Stimulated activated CD4-positive, alpha-beta T cell treated with anti-CD3 and anti-CD28 coated beads, Interleukin-2, amount 100 ng/mL, for 4 hours (primary cell): Measurements from ENCODE around the gene KBTBD2.
"Not testable (repeated sequence)": the region's sequence is repeated elsewhere in the genome, so short reads cannot be mapped to it uniquely, and the experiment has no call there.

ENCODE experiments used
- DNase-seq: peaks from one replicate; pipeline ENCODE4 v3.0.0-alpha.2; 2020; ENCODE audit warnings: low read depth

Gene KBTBD2

GRCh38 chr7:32855837-32856775 is 35.5 kb downstream of the KBTBD2 start:
- DNase-seq, result not testable (repeated sequence)

DNA sequence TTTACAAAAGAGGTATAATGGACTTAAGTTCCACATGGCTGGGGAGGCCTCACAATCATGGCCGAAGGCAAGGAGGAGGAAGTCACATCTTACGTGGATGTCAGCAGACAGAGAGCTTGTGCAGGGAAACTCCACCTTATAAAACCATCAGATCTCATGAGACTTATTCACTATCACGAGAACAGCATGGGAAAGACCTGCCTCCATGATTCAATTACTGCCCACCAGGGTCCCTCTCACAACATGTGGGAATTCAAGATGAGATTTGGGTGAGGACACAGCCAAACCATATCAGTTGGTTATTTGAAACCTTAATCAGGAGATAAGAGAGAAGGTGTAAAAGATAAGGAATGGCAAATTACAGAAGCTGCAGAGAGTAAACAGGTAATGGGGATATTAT is 40.9 kb downstream of the KBTBD2 start:
- not testable (repeated sequence) for DNase-seq

GRCh38 chr7:32848655-32849054 is 42.9 kb downstream of the KBTBD2 start:
- DNase-seq, result not testable (repeated sequence)

DNA sequence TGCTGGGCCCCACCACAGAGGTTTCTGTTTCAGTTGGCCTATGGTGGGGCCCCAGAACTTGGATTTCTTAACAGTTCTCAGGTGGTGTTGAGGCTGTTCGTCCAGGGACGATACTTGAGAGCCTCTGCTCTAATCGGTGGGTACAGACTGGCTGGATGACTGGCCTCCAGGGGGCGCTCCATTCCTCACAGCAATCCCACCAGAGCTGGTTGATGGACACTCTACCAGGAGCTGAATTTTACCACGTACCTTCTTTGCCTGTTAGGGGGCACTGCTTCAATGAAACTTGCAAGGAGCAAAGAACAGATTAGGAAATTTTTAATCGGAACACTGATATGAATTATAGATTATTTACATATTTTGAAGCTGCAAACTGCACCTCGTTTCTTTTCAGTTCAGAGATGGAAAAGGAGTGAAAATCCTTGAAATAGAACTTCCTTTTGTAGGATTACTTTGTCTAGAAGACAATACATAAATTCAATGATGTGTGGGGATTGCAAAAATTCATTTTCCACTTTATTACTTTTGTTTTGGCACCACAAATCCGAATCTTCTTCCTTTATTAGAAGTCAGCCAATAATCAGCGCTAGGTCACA is 44.8 kb downstream of the KBTBD2 start:
- peak; percentile 84 for DNase-seq

GRCh38 chr7:32844748-32845147 is 46.8 kb downstream of the KBTBD2 start:
- not testable (repeated sequence) for DNase-seq

DNA sequence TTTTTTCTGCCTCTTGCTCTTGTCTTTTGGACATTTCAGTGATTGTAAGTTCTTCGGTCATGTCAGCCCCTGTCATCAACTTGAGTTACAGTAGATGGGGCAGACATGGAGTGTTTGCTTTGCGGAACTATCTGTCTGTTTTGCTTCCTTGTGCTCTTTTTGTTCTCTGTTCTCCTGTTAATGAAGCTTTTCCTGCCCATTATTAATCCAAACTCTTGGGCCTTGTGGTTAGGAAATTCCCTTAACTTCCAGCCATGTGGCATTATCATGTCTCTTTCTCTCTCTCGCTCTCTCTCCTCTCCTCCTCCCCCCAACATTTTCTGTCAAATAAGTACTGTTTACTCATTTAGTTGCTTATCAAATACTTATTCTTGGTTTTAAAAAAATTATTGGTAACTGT is 47.8 kb downstream of the KBTBD2 start:
- not testable (repeated sequence) for DNase-seq

DNA sequence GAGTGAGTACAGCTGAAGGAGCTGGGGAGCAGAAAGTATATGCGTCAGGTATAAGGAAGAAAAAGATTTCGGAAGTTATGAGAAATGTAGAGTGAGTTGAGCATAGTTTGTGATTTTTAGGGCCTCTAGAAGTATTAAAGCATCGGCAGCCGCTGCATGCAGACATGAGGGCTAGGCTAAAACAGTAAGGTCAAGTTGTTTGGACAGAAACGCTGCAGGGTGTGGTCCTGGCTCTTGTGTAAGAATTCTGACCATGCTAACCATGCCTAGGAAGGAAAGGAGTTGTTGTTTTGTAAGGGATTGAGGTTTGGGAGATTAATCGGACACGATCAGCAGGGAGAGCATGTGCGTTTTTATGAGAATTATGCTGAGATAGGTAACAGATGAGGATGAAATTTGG is 51.7 kb downstream of the KBTBD2 start:
- DNase-seq, result not testable (repeated sequence)

- DNase-seq, result not testable (repeated sequence)
These were observed 62.4 kb downstream of the KBTBD2 start for GRCh38 chr7:32828996-32829752.
